SHP77 (cell line): Measurements from ENCODE around the gene COL8A1.
"Not testable (repeated sequence)": the region's sequence is repeated elsewhere in the genome, so short reads cannot be mapped to it uniquely, and the experiment has no call there.

Source experiments
- DNase-seq, 2 experiments: peaks; one replicate each; lab custom pipeline; 2025; lab: John Stamatoyannopoulos, UW

Gene COL8A1

DNA sequence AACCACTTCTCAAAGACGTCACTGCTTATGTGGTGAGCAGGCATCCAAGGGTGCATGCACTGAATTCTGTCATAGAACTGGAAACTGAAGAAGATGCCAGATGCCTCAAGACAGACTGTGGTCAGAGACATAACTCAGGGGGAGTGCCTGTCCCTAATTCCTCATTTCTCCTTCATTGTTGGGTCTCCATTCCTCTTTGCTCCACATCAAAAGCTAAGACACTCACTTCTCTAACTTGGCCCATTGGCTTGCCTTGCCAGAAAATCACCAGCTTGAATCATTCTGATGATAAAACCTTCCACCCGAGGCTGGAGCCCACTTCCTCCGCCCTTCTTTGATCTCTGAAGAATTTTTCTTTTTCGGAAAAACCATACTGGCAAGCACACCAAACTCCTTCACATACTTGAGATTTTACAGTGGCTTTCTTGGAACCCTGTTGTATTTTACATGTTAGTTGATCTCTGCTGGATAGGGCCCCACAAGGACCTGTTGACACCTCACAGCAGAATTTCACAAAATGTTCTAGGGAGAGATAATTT lies 69.9 kb downstream of the COL8A1 start:
- DNase-seq: no peak

DNA sequence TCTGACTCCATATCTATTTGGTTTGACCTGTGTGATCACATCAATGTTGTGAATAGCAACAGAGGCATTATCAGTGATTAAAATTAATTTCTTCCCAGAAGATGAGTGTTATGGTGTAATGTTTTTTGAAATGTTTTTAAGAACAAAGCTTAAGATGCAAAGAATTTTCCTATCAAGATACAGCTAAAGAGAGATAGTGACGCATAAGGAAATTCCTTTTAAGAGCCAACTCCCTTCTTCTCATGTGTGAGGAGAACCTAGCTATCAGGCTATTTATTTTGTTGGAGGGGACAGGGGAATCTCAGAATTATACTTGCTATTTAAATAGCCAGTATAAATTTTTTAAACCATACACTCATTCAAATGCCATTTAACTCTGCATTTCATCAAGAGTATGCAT lies 71.3 kb downstream of the COL8A1 start:
- no peak for DNase-seq

DNA sequence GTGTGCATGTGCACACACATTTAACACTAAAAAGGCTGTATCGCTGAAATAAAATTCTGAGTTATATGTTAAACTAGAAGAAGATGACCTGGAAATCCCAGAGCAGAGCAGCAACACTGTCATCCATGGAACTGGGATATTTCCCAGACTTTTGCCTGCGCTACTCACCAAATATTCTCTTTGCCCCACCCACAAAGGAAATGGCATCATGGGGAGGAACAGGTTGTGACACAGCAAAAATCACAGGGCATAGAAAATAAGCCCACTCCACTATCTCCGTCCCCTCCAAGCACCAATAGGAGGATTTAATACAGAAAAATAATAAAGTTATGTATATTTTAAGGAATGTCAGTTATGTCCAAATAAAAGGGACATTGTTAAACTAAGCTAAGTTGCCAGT lies 71.7 kb downstream of the COL8A1 start:
- DNase-seq: no peak

DNA sequence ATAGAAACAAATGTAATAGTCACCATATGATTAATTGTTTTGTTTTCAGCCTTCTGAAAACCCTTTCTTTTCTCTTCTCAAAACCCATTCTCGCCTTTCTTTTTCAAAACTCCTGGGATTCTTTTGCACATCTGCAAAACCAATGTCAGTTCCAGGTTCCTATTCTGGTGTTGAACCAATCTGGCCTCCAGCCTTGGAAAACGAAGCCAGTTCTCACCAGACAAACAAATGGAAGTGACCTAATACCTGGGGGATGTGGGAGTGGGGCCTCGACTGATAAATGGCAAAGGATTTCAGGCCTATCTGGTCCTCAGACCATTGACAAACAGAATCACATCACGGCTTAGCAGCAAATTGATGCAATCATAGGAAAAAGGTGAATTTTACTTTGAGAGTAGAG lies 73.0 kb downstream of the COL8A1 start:
- no peak for DNase-seq

DNA sequence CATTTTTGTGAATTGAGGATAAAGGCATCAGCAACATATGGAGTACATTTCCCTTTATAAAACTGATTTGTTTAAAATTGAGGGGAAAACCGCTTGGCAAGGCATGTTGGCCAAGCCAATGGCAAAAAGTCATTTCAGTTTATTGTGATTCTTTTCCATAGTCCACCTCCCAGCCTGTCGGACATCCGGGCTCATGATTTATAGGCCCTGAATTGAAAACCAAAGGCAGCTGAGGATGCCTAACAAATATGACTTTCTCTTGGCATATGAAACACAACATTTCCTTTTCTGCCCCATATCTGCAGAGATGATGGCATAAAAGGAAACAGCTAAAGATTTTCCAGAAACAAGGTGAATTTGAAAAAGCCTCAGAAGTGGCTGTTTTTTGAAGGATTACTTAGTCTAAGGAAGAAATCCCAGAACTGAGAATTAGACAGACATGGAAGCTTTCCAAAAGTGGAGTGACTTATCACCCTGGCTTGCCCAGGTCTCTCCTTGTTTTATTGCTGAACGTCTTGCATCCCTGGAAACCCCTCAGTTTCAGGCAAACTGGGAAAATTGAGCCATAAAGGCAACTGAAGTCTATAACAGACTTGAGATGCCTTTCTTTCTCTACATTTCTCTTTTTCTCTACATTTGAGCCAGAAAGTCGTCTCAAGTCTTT lies 74.0 kb downstream of the COL8A1 start:
- DNase-seq: no peak

DNA sequence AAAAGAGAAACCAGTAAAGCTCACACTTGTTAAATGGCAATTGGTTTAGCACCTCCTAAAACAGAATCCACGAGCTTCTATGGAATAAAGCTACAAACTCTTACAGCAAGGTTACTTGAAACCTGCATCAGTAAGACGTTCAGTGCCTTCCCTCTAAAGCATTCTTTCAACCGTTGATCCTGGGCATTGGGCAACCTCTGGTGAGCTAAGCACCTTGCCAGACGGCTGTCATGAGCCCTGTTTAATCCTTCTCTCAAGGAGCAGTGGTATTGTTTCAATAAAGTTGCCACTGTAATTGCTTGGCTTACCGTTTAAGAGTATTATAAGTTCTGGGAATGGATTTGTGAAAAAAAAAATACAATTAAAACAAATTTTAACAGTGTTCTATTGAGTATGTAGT lies 75.0 kb downstream of the COL8A1 start:
- no peak for DNase-seq

DNA sequence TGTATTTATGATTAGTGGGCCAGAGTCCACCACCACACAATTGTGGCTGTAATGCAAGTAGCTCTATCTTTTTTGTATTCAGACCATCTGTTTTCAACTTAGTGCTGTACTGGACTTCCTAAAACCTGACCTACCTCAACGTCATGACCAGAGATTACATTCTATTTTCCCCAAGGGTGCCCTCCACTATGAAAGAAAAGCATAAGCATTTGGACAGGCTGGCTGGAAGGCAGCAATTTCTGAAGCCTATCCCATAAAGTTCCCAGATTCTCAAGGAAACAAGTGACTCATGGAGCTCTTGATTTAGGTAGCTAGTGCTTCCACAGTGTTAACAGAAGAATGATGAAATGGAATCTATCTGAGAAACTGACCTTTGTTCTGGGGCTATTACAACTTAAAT lies 75.8 kb downstream of the COL8A1 start:
- no peak for DNase-seq

DNA sequence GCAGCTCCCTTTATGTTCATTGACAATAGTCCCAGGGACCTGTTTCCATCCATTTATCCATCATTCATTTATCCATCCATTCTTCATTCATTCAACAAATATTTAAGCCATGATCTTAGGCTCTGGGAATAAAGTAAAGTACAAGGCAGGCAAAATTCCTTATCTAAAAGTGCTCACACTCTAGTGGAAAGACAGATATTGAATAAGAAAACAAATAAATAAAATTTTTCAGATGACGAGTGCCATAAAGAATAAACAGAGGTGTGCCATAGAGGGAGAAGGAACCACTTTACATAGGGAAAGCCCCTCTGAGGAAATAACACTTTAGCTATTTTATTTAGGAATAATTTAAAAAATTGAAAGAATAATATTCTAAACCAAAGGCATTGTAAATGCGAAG lies 76.2 kb downstream of the COL8A1 start:
- no peak for DNase-seq

DNA sequence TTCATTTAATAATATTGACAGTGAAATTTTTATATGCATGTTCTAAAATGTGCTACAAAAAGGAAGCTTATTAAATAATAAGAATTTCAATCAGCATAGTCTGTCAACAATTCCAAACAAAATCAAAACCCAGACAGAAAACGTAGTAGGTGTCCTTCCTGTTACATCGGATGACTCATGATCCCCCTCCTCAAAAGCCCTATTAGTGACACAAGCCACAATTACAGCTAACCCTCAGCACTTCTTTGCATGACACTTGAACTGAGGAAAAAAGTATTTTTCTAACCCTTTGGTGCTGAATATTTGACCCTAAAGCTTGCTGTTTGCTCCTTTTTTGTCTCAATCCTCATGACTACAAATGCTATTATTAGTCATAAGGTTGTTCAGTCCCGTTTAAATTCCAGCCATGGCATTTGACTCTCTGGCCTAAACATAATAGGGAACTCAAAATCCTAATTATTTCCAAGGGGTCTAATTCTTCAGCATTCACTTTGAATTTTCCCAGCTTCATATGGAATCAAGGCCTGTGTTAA lies 78.1 kb downstream of the COL8A1 start:
- DNase-seq: no peak

DNA sequence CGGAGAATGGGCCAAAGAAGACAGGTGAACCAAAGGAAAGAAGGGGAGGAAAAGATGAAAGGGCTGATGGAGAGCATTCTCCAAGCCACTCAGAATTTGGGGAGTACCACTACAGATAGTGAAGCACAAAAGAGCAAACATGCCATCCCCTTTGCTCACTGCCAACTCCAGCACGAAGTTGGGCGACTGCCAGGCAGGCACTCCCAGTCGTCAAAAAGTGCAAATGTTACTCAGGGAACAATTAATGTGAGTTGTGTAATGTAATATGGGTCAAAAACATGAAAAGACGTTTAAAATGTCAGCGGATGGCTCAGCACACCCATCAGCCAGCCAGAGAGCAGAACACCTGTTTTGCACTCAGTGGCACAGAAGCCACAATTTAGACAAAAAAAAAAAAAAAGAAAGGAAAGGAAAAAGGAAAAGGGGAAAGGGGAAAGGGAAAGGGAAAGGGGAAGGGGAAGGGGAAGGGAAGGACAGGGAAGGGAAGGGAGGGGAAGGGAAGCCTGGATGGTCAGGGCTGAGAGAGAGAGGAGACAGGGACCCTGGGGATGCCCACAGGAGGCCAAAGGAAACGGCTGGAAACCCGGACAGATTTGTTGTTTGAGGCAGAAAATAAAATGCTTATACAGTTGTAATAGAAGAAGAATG lies 82.7 kb downstream of the COL8A1 start:
- no peak for DNase-seq

DNA sequence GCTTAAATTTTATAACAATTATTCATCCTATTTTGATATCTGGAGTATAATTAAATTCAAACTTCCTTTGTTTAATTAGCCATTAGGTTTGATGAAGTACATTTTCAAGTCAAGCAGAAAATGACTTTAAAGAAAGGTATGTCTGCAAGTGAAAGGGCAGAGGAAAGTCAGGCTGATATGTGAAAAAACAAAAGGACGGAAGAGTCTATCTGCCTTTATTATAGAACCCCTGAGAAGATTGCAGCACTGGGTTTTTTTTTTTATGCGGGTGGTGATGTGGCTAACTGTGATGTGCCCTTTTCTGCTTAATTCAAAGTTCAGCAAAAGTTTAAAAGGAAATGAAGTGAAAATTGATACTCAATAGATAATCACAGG lies 83.2 kb downstream of the COL8A1 start:
- DNase-seq: no peak

DNA sequence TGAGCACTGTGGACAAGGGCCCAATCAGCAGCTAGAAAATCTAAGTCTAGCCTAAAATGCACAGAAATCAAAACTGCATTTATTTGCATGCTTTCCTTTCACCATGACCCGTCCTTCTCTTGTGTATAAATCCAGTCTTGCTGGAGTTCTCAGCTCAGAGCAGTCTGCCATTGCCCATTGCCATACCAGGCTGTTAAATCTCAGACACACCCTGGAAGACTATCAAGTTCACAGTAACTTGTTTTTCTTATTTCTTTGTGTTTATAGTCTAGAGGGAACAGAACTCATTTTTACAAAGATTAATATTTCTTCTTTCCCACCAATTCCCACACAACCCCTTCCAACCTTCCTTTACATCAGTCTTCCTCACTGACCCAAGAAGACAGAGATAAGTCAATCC lies 85.9 kb downstream of the COL8A1 start:
- no peak for DNase-seq

DNA sequence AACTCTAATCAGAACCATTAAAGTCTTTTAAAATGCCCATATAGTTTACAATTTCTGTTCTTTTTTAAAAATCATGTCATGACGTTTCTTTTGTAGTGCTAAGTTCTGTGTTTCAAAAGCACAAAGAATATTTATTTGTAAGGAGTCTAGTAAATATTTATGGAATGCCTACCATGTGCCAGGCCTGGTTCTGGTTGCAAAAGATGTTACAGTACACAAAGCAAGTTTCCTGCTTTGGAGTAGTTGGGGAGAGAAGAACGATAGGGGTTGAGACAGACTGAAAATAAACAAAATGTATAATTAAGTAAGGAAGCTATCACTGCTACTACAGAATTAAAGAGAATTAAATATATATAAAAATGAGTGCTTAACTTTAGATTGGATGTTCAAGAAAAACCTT lies 92.5 kb downstream of the COL8A1 start:
- no peak for DNase-seq

DNA sequence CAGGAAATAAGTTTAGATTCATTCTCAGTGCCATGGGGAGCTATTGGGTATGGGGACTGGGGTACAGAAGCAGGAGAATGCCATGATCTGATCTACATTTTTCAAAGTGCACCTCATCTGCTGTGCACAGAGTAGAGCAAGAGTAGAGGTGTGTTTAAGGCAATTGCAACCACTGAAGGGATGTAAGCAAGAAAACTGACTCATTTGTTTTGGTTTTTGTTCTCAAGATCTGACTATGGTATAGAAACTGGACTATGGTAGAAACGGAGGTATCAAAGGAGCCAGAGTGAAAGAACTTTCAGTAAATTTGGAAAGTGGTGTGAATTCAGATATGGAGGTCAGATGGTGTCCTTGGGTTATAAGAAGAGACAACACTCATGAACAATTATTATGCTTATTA lies 93.1 kb downstream of the COL8A1 start:
- no peak for DNase-seq

DNA sequence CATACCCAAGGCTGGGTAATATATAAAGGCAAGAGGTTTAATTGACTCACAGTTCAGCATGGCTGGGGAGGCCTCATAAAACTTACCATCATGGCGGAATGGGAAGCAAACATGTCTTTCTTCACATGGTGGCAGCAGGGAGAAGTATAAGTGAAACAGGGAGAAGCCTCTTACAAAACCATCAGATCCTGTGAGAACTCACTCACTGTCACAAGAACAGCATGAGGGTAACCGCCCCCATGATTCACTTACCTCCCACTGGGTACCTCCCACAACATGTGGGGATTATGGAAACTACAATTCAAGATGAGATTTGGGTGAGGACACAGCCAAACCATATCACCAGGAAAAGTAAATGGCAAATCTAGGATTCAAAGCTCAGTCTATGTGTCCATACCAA lies 102.0 kb downstream of the COL8A1 start:
- DNase-seq: not testable (repeated sequence)

DNA sequence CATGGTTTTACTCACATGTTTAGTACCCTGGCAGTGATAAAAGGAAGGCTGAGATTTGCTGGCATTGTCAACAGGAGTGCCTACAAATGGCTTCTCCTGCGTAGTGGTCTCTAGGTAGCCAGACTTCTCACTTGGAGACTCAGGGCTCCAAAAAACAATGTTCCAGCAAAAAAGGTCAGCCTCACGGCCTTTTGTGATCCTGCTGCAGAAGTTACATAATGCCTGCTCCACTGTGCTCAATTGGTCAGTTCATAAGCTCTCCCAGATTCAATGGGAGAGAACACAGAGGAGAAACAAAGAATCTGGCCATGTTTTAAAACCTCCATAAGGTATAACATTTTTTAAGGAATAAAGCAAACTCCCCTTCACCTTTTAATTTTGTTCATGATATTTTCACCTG lies 103.2 kb downstream of the COL8A1 start:
- no peak for DNase-seq

DNA sequence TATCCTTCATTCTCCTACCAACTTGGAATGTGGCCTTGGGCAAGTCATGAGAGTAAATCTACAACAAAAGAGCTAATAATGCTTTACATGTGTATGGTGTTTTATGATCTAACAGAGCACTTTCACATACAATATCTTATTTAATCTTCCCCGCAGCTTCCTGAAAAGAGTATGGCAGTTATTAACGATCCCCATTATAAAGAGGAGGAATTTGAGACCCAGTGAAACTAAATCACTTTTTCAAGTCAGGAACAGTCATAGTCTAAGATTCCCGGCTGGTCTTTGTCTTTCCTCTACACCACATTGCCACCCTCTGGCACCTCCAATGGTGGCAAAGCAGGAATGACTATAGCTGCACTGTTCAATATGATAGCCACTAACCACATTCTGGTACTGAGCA lies 109.5 kb downstream of the COL8A1 start:
- peak; percentile 4 to 29 for DNase-seq

DNA sequence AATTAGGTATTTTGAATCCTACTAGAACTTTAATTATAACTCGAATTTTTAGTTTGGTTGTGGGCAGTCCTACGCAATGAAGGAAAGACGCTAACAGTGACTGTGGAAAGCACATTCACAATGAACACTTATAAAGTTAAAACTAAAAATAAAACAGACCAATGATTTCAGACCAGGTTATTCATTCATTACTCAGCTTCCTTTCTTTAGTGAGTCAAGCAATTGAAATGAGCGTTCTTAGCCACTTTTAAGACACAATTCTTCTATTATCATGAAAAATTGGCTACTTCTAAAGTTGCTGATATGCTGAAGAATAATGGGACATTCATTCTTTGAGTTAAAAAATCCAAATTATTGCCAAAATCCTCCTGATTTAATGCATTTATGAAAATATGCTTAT lies 113.3 kb downstream of the COL8A1 start:
- DNase-seq: no peak

DNA sequence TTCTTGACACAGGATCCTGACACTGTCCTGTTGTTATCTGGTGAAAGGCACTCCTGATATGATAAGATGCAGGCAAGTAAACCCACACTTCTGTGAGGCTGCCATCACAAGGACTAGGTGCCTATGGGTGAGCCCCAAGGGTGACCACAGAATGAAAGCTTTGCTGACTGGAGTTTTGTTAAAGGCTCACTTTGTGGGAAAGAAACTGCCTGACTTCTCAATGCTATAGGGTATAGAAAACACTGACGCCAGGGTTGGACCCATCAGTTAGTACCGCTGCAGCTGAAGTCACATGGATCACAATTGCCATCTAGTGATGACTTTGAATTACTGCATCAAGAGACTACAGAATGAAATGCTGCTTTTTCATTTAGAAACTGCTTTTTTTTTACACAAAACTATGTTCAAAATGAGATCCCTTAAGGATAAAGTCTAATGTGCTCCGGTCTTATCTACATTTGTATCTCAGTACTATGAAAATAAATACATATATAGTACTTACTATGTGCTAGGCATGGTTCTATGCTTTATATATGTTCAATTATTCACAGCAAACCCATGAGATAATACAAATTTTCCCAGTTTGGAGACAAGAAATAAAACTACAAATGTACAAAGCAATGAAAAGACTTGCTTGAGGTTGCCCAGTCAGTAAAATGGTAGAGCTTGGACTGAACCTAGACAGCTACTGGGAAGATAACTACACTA lies 115.0 kb downstream of the COL8A1 start:
- DNase-seq: peak; percentile 24 to 41

DNA sequence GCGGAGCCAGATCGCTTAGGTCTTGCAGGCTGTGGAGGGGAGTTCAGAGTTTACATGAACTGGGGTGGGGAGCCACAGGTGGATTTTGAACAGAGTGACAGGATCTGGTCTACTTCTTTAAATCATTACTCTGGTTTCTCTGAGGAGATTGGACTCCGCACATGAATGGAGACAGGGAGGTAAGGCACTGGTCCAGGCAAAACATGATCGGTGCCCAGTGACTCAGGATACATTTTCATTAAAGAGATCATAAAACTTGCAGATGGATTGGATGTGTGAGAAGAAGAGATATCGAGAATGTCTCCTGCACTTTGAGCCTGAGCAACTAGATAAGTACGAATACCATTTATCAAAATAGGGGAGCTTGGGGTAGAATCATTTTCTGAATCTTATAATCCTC lies 117.4 kb downstream of the COL8A1 start:
- DNase-seq: no peak

DNA sequence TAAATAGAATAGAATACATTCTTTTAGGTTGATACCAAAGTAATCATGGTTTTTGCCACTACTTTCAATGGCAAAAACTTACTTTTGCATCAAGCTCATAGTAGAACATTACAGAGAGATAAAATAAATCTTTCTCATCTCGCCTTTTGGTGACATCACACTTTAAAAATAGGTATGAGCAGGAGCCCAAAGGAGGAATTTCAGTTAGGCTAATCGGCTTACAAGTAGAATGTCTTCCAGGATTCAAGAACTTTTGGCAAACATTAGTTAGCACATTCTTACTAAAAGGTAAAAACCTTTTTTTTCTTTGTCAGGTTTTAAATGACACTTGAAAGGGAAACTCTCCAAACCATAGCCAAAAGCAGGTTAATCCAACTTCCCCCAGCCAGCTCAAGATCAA lies 119.6 kb downstream of the COL8A1 start:
- no peak for DNase-seq

DNA sequence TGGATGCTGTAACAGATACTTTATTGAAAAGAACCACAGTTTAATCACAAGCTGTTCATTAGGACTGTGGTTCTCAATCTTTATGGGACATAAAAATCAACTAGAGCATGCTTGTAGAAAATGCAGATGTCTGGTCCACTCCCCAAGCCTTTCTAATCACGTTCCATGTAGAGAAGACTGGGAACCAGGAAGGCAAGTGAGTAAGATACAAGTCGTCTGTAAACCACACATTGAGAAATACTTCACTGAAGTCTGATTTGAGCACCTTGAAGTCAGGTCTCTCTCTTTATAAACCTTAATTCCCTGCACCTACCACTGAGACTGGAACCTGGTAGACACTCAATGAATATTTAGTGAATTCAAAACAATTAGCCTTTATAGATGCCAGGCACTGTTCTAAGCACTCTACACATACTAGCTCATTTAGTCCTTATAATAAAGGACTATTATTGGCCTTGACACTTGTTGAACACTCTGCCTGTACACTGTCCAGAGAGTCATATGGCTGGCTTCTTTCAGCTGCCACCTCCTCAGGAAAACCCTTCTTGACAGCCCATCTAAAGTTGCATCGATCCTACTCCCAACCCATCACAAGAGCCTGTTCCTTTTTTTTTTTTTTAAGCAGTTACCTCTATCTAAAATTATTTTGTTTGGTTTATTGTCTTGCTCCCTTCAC lies 120.2 kb downstream of the COL8A1 start:
- no peak for DNase-seq
